HG03097 (cell line): ENCODE results near the gene CABLES2.
"Not testable (repeated sequence)": the region's sequence is repeated elsewhere in the genome, so short reads cannot be mapped to it uniquely, and the experiment has no call there.

Source experiments
- ATAC-seq: cut with Tn5 transposase; IDR thresholded peaks from one replicate; pipeline ENCODE4 v1.9.1; 2021; ENCODE audit not compliant: unreplicated experiment, low FRiP score

The CABLES2 gene

GRCh38 chr20:62437496-62437895 is 30.4 kb upstream of the CABLES2 start:
- ATAC-seq = no peak

GRCh38 chr20:62436692-62437091 is 29.6 kb upstream of the CABLES2 start:
- ATAC-seq = no peak

- no peak for ATAC-seq
Measured at GRCh38 chr20:62433658-62434497, 26.8 kb upstream of the CABLES2 start.

- no peak for ATAC-seq
Measured at GRCh38 chr20:62430866-62431447, 23.9 kb upstream of the CABLES2 start.

GRCh38 chr20:62430311-62430853 is 23.3 kb upstream of the CABLES2 start:
- ATAC-seq = no peak

- no peak for ATAC-seq
Measured at GRCh38 chr20:62429455-62430310, 22.6 kb upstream of the CABLES2 start.

GRCh38 chr20:62428396-62429295 is 21.6 kb upstream of the CABLES2 start:
- no peak for ATAC-seq

- ATAC-seq = no peak
Measured at GRCh38 chr20:62428002-62428372, 20.9 kb upstream of the CABLES2 start.

- ATAC-seq = no peak
Measured at GRCh38 chr20:62427172-62428001, 20.3 kb upstream of the CABLES2 start, which contains the start of gene RBBP8NL. RBBP8NL (minus strand) TSS chr20:62427539; CDS start chr20:62419647, 7,892 bp downstream.

- no peak for ATAC-seq
Measured at GRCh38 chr20:62426699-62427131, 19.6 kb upstream of the CABLES2 start.

- not testable (repeated sequence) for ATAC-seq
Measured at GRCh38 chr20:62426059-62426348, 18.9 kb upstream of the CABLES2 start.

- ATAC-seq = no peak
Measured at GRCh38 chr20:62425281-62426058, 18.4 kb upstream of the CABLES2 start.

- ATAC-seq = no peak
Measured at GRCh38 chr20:62424249-62425107, 17.4 kb upstream of the CABLES2 start.

- ATAC-seq = no peak
Measured at GRCh38 chr20:62423326-62423706, 16.2 kb upstream of the CABLES2 start.

GRCh38 chr20:62422636-62423325 is 15.7 kb upstream of the CABLES2 start:
- ATAC-seq = no peak

- ATAC-seq = no peak
Measured at GRCh38 chr20:62421716-62421990, 14.6 kb upstream of the CABLES2 start.
